ENCODE measurements around the gene COL13A1.
A peak's percentile ranks its signal among the peaks of the same experiment; 100 is the strongest.

Gene COL13A1

GRCh38 chr10:69813632-69814031 is 11.9 kb downstream of the COL13A1 start:
- TF ChIP-seq CTCF (IDR thresholded peaks at IDR 0.05; ENCODE audit: low read depth, low read length) (no peak), MAX (IDR thresholded peaks at IDR 0.05; ENCODE audit: low read depth, low read length) (no peak), MYC (IDR thresholded peaks at IDR 0.05; ENCODE audit: low read depth, low read length) (no peak), POLR2A (IDR thresholded peaks at IDR 0.05; ENCODE audit: extremely low read depth, insufficient read length) (no peak)
- no peak for DNase-seq (ENCODE audit: low read depth)
- no peak overlapping the region for H3K4me3 ChIP-seq (ENCODE audit: low read depth, low read length)

GRCh38 chr10:69814251-69814650 is 12.5 kb downstream of the COL13A1 start:
- no peak for DNase-seq (ENCODE audit: low read depth)
- TF ChIP-seq MYC (IDR thresholded peaks at IDR 0.05; ENCODE audit: low read depth, low read length), result no peak
- no peak for TF ChIP-seq CTCF (IDR thresholded peaks at IDR 0.05; ENCODE audit: low read depth, low read length)
- no peak for TF ChIP-seq POLR2A (IDR thresholded peaks at IDR 0.05; ENCODE audit: extremely low read depth, insufficient read length)
- TF ChIP-seq MAX (IDR thresholded peaks at IDR 0.05; ENCODE audit: low read depth, low read length), result no peak

GRCh38 chr10:69815104-69815503 is 13.4 kb downstream of the COL13A1 start:
- no peak overlapping the region for H3K4me3 ChIP-seq (ENCODE audit: low read depth, low read length)
- DNase-seq (ENCODE audit: low read depth), result no peak
- TF ChIP-seq MYC (IDR thresholded peaks at IDR 0.05; ENCODE audit: low read depth, low read length) (no peak), POLR2A (IDR thresholded peaks at IDR 0.05; ENCODE audit: extremely low read depth, insufficient read length) (no peak), MAX (IDR thresholded peaks at IDR 0.05; ENCODE audit: low read depth, low read length) (no peak), CTCF (IDR thresholded peaks at IDR 0.05; ENCODE audit: low read depth, low read length) (no peak)

More at GRCh38 chr10:69814251-69814650, 12.5 kb downstream of the COL13A1 start:
- H3K4me3 ChIP-seq (ENCODE audit: low read depth, low read length), result no peak overlapping the region

GRCh38 chr10:69816521-69816920 is 14.8 kb downstream of the COL13A1 start:
- TF ChIP-seq POLR2A (IDR thresholded peaks at IDR 0.05; ENCODE audit: extremely low read depth, insufficient read length), result no peak
- no peak for TF ChIP-seq CTCF (IDR thresholded peaks at IDR 0.05; ENCODE audit: low read depth, low read length)
- peak; percentile 30; the same call in 1 of the 2 replicates for TF ChIP-seq MAX (IDR thresholded peaks at IDR 0.05; ENCODE audit: low read depth, low read length)
- no peak for TF ChIP-seq MYC (IDR thresholded peaks at IDR 0.05; ENCODE audit: low read depth, low read length)
- no peak overlapping the region for H3K4me3 ChIP-seq (ENCODE audit: low read depth, low read length)
- peak; percentile 71 for DNase-seq (ENCODE audit: low read depth)

- TF ChIP-seq POLR2A (IDR thresholded peaks at IDR 0.05; ENCODE audit: extremely low read depth, insufficient read length) (no peak), MAX (IDR thresholded peaks at IDR 0.05; ENCODE audit: low read depth, low read length) (peak; percentile 77)
- no peak overlapping the region for H3K4me3 ChIP-seq (ENCODE audit: low read depth, low read length)
- peak; percentile 95 for DNase-seq (ENCODE audit: low read depth)
Measured at GRCh38 chr10:69817078-69817581, 15.4 kb downstream of the COL13A1 start.

- TF ChIP-seq MAX (IDR thresholded peaks at IDR 0.05; ENCODE audit: low read depth, low read length) (no peak), MYC (IDR thresholded peaks at IDR 0.05; ENCODE audit: low read depth, low read length) (no peak), CTCF (IDR thresholded peaks at IDR 0.05; ENCODE audit: low read depth, low read length) (no peak), POLR2A (IDR thresholded peaks at IDR 0.05; ENCODE audit: extremely low read depth, insufficient read length) (no peak)
- no peak overlapping the region for H3K4me3 ChIP-seq (ENCODE audit: low read depth, low read length)
- DNase-seq (ENCODE audit: low read depth), result no peak
Measured at GRCh38 chr10:69818676-69819239, 17.1 kb downstream of the COL13A1 start.
